MV-4-11 (cell line): ENCODE results near the gene SGPP2.
"Not testable (repeated sequence)": the region's sequence is repeated elsewhere in the genome, so short reads cannot be mapped to it uniquely, and the experiment has no call there.

Experiments used
- DNase-seq: peaks from one replicate; lab custom pipeline; 2025; lab: John Stamatoyannopoulos, UW

Gene SGPP2

DNA sequence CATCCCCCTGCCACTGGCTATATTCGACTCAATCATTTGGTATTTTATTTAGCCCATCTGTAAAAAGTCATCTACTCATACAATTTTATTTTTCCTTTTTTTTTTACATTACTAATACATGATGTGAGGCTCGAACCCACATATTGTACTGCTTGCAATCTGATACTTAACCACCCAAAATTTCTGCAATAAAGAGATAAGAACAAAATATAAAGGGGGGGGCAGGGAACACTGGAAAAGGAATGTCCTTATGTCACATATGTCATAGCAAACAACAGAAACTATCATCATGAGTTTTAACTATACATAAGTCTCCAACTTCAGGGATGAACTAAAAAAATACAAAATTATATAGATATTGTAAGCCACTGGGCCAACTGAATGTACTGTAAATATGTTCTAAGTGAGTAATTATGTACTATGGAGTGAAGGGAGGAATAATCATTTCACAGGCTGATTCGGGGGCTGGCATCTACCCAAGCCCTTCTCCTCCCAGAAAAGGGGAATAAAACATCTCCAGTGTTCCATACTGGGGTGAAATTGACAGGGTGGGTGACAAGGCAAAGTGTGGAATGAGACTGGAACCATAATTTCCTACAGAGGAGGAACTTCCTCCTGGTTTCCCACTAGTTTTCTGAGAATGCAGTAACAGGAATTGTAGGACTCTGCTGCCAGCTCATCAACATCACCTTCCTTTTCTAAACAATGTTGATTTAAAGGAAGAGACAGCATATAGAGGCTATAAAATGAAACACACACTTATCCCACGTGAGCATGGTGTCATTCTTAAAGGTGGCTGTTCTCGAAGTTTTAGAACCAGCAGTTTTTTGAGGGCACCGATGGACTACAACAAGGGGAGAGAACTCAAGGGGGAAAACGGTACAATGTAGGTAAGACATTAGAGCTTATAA lies 152.1 kb downstream of the SGPP2 start:
- DNase-seq: no peak

DNA sequence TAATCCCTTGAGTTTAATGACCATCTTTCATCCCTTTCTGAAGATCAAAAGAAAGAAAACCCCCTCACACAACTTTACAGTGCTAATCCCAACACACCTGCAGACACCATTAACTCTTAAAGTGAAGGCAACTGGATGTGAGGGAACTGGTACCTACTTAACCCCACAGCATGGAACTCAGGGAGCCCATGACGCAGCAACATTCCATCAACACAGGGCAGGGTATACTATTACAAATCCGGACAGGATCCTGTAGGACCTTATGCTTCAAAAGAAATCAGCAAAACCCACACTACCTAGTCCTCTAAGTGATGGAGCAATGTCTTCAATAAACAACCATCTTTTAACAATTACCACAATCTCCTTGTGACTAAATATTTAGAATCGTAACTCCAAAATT lies 153.0 kb downstream of the SGPP2 start:
- DNase-seq: no peak

DNA sequence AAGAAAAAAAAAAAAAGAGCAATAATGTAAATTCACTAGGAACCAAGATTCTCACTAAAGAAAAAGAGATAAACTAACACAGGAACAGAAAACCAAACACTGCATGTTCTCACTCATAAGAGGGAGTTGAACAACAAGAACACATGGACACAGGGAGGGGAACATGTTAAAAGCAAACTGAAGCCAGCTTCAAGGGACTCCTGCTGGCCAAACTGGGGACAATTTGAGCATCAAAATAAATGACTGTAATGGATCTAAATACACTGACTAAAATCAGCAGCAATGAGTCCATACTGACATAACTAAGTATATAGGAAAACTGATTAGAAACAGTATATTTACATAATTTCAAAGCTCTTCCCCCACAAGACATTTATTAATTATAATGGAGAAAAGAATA lies 158.6 kb downstream of the SGPP2 start:
- DNase-seq: no peak

DNA sequence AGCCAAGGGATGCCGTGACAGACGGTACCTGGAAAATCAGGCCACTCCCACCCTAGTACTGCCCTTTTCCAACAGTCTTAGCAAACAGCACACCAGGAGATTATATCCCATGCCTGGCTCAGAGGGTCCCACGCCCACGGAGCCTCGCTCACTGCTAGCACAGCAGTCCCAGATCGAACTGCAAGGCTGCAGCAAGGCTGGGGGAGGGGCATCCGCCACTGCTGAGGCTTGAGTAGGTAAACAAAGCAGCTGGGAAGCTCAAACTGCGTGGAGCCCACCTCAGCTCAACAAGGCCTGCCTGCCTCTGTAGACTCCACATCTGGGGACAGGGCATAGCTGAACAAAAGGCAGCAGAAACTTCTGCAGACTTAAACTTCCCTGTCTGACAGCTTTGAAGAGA lies 160.2 kb downstream of the SGPP2 start:
- not testable (repeated sequence) for DNase-seq

DNA sequence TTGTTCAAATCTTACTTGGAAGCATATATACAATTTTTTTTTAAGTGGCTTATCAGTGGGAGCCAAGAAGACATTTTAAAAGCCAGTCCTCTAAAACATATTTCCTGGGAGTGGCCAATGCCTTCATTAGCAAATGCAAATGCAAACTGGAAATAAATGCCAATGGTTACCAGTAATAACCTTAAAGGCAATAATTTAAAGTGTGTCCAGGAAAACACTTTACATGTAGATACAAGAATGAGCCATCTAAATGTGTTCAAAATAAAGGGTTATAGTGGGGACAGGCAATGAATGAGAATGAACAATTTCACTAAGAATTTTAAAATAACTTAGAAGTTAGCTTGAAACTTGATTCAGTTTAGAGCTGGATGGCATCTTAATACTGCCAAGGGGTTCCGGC lies 167.3 kb downstream of the SGPP2 start:
- no peak for DNase-seq

DNA sequence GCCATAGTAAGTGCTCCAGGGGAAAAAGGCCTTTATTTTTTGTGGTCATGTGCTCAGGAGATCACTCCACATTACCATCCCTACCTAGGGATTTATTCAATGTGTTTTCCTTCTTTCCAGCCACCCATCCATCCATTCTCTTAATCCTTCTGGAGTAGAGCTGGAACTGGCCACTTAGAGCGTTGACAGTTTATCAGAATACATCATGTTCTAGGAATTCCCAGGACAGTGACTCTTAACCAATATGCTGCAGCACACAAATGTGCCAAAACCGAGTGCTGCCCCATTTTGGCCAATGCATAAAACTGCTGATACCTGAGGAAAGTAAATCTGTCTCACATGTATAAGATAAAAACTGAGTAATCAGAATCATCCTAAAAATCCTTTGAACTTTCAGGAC lies 167.8 kb downstream of the SGPP2 start:
- no peak for DNase-seq

DNA sequence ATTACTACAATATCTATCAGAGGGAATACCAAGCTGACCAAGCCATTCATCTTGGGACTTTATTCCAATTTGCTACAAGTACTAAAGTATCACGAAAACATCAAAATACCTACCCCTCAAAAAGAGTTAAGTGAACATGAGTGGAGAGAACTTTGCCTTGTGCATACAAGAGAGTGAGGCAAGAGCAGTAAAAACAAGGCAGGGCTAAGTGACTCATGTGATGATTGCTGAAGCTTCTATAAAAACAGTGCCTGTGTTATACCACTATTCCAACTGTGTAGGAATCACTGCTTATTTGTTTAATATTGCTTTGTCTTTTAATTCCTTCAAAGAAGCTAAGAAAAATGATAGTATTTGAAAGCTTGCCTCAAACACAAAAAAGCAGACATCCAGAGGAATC lies 170.3 kb downstream of the SGPP2 start:
- no peak for DNase-seq

DNA sequence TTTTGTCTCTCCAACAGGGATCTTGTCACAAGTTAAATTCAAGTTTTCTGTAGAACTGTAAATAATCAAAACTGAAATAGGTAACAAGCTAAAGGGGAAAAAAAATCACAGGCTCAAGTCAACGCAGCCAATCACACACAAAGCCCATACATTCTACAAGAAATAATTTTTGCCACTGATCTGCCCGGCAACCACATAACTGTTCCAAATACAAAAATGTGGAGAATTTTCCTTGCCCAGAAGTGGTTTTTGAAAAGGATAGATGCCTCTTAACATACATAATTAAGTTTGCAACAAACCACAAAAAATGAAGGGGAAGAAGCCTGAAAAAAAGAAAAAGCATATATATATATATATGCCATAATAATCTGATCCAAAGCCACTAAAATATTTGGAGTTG lies 171.2 kb downstream of the SGPP2 start:
- DNase-seq: no peak

DNA sequence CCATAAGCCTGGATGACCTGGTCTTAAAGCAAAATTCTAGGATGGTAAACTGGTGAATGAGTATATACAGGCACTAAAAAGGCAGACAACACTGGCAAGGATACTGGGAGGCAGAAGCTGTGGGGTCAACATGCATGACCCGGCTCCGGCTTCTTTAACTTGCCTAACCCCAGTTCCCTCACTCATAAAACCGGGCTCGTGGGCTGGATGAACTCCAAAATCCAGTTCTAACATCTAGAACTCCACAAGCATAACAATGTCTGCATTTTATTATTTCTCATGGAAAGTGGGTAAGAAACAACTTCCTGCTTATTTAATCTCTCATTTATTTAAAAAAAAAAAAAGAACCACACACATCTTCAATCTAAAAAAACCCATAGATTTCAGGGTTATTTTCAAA lies 174.3 kb downstream of the SGPP2 start:
- no peak for DNase-seq

DNA sequence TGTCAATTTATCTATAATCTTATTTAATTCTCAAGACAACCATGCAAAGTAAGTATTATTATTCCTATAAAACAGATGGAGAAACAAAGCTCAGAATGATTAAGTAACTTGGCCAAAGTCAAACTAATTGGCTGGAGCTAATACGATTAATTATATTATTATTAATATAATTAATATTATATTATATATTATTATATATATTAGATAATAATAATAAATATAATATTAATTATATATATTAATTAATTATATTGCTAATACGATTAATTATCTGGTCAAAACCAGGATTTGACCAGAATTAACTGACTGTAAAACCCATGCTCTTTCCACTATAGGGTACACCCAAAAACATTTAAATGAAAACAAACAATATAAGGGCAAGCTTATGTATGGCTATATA lies 179.2 kb downstream of the SGPP2 start:
- no peak for DNase-seq

DNA sequence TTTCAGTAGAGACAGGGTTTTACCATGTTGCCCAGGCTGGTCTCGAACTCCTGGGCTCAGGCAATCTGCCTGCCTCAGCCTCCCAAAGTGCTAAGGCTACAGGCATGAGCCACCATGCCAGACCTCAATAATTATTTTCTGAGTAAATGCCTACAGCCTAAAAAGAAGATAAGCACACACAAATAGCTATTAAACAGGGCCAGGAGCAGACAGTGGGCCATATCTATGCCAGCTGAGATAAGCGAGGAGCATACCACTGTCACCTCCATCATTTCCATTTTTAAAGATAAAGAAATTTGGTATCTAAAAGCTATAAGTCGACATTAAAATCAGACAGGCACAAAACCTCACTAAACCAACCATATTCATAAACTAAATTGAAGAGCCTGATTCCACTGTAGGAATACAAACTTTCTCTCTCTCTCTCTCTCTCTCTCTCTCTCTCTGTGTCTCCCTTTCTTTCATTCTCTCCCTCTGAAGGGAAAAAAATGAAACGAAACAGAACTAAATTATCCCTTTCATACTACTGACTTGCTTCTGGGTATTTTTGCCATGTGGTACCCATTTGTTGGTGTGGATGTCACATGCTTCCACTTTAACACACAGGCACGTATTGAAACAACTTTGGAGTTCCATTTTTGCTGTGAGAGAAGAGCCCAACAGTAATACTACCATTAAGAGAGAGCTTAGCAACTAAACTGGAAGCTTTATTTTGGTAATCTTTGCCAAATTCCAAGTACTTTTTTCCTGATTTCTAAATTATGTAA lies 180.6 kb downstream of the SGPP2 start:
- DNase-seq: no peak

DNA sequence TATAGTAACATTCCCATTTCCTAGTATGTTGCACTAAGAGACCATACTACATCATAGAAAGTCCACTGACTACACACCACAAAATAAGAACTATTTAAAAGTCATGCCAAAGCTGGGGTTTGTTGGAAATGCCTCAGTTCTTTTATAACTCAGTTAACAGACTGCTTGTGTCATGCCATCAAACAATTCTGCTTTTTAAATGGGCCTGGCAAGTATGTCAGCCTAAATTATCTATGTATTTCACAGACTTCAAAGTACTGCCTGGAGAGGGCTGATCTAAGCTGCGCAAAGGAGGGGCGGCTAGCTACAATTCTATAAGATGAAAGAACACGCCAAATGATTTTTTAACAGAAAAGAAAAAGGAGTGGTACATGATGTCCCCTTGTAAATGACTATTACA lies 182.0 kb downstream of the SGPP2 start:
- DNase-seq: no peak

DNA sequence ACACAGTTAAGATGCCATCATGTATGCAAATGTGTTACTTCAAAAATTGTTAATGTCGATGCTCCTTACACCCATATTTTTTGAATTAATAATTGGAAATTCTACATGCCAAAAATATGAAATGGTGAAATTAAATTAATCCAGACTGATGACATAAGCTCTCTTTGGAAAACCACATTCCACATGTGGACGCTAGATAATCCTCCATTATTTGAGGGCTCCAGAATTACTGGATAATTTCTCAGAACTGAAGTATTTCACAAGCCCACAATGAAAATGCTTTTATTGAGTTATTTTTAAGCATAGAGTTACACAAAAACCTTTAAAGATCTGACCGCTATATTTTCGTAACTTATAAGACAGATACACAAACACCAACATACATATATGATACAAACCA lies 183.7 kb downstream of the SGPP2 start:
- DNase-seq: peak; percentile 3

DNA sequence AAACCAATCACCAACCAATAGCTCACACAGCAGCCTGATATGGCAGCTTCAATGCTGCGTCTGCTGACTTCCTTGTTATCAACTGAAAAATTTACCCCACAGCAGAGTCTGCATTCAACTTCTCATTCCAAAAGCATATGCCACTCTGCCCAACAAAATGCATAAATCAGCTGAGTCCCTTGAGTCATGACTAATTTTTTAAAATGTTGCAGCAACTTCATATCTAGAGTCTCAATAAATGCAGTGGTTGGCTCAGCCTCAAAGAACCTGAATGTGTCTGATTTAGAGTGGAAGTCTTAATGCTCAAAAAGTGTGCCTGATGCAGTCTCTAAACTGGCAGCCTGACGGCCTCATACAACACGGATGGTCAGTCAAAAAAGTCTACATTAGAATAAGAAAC lies 185.0 kb downstream of the SGPP2 start:
- DNase-seq: peak; percentile 61
